GM12892 (cell line): ENCODE data around the gene ECHDC3.

Experiments
- DNase-seq: peaks from one replicate; pipeline ENCODE4 v3.0.0; 2011; ENCODE audit not compliant: insufficient read length
- FAIRE-seq: peaks from 2 replicates; lab custom pipeline; 2011; peaks lifted over from hg19 to GRCh38; lab: Jason Lieb, UNC
- POLR2A ChIP-seq: IDR thresholded peaks from 2 replicates; pipeline ENCODE4 v1.6.1; 2011; ENCODE audit warnings: low read depth, low read length, control low read depth
- POLR2AphosphoS5 ChIP-seq: IDR thresholded peaks from 2 replicates; pipeline ENCODE4 v1.6.1; 2011; ENCODE audit warnings: low read depth, low read length, control low read depth
- TAF1 ChIP-seq: IDR thresholded peaks from 2 replicates; pipeline ENCODE4 v1.6.1; 2011; ENCODE audit warnings: low read depth, mild to moderate bottlenecking, control low read depth, low read length, borderline replicate concordance

Gene ECHDC3

DNA sequence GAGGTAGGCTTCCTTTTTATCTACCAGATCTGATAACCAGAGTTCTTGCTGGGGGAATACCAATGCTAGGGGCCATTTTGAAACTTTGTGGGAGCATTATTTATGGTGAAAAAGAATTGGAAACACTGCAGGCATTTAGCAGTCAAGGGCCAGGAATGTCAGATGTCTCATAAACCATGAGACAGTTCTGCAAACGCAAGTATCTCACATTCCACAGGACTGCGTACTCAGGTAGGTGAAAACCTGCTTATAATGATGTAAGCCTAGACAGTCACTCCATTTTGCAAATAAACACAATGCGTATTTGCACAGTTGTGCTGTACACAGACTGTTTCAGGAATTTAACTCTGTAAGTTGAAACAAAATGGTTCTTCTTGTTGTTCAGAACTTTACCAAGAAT lies 33.9 kb downstream of the ECHDC3 start:
- no peak for DNase-seq
- FAIRE-seq, result no peak
- no peak for TF ChIP-seq POLR2A
- no peak for TF ChIP-seq TAF1
- TF ChIP-seq POLR2AphosphoS5, result no peak

DNA sequence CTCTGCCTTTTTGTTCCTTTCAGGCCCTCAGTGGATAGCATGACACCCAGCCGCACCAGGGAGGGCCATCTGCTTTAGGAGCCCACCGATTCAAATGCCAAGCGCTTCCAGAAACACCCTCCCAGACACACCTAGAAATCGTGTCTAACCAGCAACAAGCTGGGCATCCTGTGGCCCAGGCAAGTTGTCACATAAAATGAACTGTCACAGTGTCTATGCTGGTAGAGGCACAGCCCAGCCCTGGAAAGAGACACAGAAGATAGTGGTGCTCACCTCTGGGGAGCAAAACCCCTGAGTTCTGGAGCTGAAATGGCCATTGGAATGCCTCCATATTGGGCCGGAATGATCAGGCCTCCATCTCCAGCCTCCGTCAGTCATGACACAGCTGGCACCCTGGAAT lies 38.9 kb downstream of the ECHDC3 start:
- TF ChIP-seq POLR2A (no peak), POLR2AphosphoS5 (no peak), TAF1 (no peak)
- no peak for FAIRE-seq
- no peak for DNase-seq

DNA sequence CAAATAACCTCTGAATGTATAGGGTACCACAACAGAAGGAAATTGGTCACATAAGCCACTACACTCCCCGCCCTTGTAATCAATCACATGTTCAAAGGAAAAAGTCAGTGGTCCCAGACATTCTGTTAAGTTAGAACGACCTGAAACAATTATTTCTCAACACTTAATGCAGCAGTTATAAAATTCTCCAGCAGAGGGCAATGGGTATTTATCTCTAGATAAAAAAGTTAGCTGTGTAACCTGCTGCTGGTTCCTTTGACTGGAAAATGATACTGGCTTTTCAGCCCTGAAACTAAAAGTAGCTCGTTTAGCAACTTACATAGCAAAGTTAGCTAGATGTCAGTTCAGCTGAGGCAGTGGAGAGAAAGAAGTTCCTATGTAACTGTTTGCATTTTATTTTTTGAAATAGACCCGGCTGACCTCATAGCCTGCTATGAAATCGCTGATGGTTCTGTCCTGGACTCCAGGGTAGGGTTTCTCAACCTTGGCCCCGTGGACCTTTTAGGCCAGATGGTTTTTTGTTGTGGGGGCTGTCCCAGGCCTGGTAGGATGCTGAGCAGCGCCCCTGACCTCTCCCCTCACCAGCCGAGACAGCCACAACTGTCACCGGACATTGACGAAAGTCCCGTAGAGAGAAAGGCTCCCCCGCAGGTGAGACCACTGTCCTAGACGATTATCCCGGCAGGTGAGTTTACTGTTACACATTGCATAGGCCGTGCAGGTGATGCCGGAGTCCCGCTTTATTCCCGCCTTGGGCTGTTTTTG lies 40.8 kb downstream of the ECHDC3 start:
- peak; percentile 30 for FAIRE-seq
- peak; percentile 46 for DNase-seq
- TF ChIP-seq POLR2AphosphoS5, result no peak
- TF ChIP-seq TAF1, result no peak
- TF ChIP-seq POLR2A, result no peak

DNA sequence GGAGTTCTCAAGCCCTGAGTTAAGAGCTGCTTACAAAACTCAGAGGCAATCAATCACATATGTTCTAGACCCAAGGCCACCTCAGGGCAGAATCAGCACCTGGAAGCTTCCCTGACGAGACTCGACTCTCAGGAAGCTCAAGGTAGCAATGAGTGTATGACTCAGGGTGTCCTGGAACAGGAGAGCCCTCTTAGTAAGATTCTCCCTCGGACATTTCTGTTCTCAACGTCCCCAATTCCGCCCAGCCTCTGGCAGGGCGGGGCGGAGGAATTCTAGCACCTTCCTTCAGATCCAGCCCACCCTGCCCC lies 41.3 kb downstream of the ECHDC3 start:
- TF ChIP-seq TAF1 (no peak), POLR2AphosphoS5 (no peak), POLR2A (no peak)
- DNase-seq, result no peak
- no peak for FAIRE-seq

DNA sequence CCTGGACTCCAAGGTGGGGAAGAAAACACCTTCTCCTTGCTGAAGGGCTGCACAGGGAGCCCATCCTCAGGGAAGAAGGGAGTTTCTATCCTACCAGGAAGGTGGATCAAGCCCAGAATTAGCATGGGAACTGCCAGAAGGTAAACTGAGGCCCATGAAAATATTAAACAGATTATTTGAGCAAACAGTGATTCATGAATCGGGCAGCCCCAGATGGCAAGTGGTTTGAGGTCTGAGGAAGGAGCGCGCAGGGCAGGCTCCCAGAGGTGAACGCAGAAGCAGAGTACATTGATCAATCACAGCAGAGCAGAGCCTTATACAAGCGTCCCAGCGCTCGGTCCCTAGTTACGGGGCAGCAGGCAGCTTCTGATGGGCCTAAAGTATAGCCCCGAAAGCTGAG lies 45.2 kb downstream of the ECHDC3 start:
- FAIRE-seq (no peak), DNase-seq (no peak)
- TF ChIP-seq POLR2A (no peak), POLR2AphosphoS5 (no peak), TAF1 (no peak)

DNA sequence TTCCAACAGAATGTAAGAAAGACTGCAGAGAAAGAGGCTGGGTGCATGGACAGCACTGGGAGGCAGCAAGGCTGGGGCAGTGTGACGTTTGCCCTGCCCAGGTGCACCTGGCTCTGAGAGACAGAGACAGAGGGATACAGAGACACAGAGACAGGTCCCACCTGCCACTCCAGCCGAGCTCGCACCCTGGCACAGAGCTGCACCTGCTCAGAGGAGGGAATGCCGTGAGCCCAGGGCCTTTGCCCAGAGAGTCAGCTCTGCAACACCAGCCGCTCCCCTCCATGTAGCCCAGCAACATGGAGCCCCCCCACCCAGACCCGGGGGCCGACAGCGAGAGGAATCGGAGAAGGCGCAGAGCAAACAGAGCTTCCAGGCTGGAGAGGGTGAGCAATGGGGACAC lies 45.7 kb downstream of the ECHDC3 start:
- TF ChIP-seq POLR2A (no peak), POLR2AphosphoS5 (no peak), TAF1 (no peak)
- FAIRE-seq (no peak), DNase-seq (no peak)

DNA sequence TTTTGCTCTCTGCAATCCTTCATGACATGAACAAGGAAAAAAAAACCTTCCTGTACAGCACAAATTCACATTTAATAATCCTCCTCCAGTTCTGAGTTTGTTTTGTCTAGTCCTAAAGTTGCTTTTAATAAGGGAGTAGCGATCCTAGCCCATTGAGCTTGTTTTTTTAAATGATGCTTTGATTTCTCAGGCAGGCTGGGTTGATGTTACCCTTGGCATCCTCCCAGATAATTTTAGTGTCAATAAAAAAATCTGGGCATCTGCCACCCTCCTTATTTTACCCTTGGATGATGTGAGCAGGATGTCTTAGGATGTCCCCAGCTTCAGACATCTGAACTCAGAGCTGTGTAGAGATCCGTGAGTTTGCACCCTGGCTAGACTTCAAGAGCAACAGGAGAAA lies 47.1 kb downstream of the ECHDC3 start:
- FAIRE-seq (no peak), DNase-seq (no peak)
- TF ChIP-seq POLR2AphosphoS5 (no peak), POLR2A (no peak), TAF1 (no peak)

DNA sequence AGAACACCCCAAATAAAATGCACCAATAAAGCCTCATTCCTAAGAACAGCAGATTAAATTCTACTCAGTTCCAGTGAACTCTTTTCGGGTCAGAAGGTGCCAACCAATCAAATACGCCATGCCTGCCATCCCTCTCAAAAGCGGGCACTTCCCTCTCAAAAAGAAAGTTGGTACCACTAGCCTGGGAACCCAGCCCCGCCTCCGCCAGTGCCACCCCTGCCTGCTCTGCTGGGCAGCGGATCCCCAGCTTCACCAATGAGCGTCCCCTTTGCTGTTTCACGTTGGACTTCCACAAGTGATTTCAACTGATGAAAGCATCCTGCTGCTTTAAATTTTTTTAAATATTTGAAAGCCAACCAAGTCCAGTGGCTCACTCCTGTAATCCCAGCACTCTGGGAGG lies 47.8 kb downstream of the ECHDC3 start:
- DNase-seq, result no peak
- FAIRE-seq, result no peak
- TF ChIP-seq POLR2A (no peak), TAF1 (no peak), POLR2AphosphoS5 (no peak)

DNA sequence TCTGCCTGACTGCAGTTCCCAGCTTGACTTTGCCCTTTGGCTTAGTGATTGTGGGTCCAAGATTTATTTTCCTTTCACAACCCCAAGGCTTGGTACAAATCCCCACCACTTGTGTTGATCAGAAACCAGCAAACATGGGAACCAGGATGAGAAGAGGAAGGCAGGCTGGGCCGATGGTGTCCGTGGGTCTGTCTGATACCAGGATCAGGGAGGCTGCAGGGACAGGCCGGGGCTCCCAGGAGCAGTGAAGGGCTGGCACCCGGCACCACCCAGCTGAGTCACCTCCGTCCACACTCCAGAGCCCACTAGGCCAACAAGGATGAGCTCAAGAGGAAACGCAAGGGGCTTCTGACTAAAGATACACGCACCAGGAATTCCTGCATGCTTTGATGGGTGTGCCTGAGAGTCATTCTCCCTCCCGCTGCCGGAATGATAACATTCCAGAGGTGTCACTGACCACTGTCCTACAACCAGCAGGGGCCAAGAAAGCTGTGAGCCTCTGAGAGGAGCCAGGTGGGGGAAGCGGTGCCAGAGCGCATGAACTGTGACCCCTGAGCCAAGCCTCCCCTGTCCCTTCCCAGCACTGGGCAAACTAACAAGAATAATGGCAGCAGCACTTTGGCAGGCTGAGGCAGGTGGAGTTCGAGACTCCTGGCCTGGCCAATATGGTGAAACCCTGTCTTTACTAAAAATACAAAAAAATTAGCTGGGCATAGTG lies 51.7 kb downstream of the ECHDC3 start:
- FAIRE-seq (no peak), DNase-seq (no peak)
- TF ChIP-seq POLR2AphosphoS5 (no peak), TAF1 (no peak), POLR2A (no peak)

DNA sequence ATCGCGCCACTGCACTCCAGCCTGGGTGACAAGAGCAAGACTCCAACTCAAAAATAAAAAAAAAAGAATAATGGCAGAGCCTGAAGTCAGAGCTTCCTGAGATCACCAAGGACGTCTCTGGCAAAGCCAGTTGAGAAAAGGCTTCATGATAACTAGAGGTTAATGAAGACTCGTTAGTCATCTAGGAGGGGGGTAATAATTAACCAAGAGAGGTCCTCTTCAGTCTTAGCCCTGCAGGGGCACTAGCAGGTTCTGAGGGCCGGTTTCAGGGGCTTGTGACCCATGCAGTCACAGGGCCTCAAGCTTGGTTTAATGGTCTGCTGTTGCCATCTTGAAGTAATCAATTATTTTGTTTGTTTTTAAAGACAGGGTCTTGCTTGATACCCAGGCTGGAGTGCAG lies 52.4 kb downstream of the ECHDC3 start:
- FAIRE-seq (no peak), DNase-seq (no peak)
- TF ChIP-seq POLR2AphosphoS5 (no peak), TAF1 (no peak)

DNA sequence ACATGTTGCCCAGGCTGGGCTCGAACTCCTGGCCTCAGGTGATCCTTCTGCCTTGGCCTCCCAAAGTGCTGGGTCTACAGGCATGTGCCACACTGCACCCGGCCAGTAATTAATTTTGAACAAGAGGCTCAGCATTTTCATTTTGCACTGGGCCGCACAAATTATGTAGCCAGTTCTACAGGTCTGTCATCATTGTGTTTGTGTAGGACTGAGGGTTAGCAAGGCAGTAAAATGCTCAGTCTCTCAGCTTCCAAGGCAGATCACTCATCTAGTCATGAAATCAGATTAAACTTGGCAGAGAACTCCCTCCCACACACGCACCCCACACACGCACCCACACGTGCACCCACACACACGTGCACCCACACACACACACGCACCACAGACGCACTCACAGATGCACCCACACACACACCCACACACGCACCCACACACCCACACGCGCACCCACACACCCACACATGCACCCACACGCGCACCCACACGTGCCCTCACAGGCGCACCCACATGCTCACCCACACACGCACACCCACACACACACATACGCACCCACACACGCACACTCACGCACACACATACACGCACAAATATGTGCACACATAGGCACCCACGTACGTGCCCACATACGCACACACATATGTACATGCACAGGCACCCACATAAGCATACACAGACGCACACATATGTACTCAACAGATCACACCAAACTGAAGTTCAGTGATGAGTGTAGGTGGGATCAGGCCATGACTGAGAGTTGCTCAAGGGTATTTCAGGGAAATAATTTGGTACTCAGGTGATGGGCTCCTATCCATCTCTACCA lies 53.1 kb downstream of the ECHDC3 start:
- FAIRE-seq, result no peak
- no peak for TF ChIP-seq POLR2AphosphoS5
- no peak for TF ChIP-seq POLR2A
- no peak for TF ChIP-seq TAF1

DNA sequence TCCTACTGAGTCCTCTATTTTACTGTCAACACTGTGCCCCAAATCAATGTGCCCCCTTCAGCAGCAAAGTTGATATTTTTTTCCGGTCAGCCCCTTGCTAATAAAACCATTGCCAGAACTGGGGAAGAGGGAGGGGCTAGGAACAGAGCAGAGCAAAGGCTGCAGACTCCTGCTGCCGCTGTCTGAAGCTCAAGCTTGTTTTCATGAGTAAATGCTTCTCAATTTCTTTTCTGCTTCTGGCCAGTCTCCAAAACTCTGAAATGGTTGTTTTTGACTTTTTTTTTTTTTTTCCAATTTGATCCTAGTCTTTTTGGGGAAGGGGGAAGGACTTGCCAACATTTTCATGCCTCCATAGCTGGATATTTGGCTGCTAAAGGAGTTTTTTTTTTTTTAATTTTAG lies 54.3 kb downstream of the ECHDC3 start:
- DNase-seq (no peak), FAIRE-seq (no peak)
- TF ChIP-seq POLR2AphosphoS5 (no peak), POLR2A (no peak), TAF1 (no peak)

More for the DNA sequence above, 53.1 kb downstream of the ECHDC3 start:
- DNase-seq, result no peak
